HG03439 (cell line): Measurements from ENCODE around the gene TSPAN7.

Source experiments
- ATAC-seq: cut with Tn5 transposase; IDR thresholded peaks from one replicate; pipeline ENCODE4 v1.9.1; 2021; ENCODE audit warnings: mild to moderate bottlenecking, moderate library complexity; ENCODE audit not compliant: unreplicated experiment

The TSPAN7 gene

GRCh38 chrX:38643903-38644302, 82.6 kb downstream of the TSPAN7 start:
- ATAC-seq: no peak

- ATAC-seq: no peak
Observed at GRCh38 chrX:38646129-38646528, 84.8 kb downstream of the TSPAN7 start.

GRCh38 chrX:38649221-38649620, 87.9 kb downstream of the TSPAN7 start:
- no peak for ATAC-seq

DNA sequence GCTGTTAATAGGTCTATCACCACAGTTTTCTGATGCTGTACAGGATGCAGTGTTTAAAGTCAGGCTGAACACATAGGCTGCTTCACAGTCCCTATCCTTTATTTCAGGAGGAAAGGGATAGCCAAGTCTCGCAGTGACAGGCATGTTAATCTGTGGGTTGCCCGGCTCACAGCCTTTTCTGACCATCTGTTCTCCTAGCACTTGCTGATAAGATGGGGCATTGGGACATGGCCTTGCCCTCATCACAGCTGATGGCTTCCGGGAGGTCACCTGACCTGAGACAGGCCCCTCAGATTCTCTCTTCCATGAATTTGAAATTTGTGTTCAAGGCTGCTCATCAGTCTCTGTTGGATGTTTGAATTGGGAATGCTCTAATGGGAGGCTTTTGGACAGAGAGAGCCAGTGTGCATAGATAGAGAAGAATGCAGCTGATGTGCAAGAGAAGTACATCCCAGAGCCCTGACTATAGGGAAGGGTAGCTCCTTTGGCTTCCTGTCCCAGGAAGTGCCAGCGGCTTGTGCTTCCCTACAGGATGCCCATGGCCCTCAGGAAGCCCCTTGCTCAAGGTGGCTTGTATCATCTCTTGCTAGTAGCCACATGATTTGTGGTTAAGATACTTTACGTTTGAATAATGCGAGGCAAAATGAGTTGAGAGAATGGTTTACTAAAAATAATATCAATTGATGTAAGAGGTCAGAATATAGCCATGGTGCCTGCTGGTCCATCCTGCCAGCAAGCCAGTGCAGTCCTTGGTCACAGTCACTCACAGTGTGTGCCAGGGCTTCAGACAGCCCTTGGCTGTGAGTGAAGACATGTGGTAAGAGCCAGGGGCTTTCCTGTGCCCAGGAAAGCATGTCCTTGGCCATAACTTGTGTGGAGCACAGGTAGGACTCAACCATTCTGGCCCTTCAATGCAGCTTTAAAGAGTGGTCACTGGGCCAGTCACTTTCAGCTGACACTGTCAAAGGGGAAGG, 88.6 kb downstream of the TSPAN7 start:
- ATAC-seq: no peak

- no peak for ATAC-seq
Observed at GRCh38 chrX:38651625-38652601, 90.6 kb downstream of the TSPAN7 start.

GRCh38 chrX:38652934-38653442, 91.6 kb downstream of the TSPAN7 start:
- ATAC-seq: no peak

DNA sequence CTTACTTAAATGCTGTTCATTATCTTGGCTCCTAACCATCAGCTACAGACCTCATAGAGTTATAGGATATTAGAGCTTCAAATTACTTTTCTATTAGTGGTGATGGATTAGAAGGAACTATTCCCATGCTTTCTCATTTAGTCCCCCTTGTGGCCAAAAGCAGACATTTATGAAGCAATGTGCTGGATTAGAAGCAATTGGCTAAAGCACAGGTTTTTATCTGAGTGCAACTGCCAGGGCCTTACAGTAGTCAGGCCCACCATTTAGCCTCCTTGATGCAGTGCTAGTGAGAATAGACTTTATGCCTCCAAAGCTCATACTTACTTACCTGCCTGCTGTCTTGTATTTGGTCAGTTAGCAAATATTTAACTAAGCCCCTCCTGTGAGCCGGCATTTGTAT, 93.0 kb downstream of the TSPAN7 start:
- no peak for ATAC-seq

GRCh38 chrX:38656350-38656915, 95.1 kb downstream of the TSPAN7 start:
- no peak for ATAC-seq

GRCh38 chrX:38657562-38657961, 96.2 kb downstream of the TSPAN7 start:
- ATAC-seq: no peak

DNA sequence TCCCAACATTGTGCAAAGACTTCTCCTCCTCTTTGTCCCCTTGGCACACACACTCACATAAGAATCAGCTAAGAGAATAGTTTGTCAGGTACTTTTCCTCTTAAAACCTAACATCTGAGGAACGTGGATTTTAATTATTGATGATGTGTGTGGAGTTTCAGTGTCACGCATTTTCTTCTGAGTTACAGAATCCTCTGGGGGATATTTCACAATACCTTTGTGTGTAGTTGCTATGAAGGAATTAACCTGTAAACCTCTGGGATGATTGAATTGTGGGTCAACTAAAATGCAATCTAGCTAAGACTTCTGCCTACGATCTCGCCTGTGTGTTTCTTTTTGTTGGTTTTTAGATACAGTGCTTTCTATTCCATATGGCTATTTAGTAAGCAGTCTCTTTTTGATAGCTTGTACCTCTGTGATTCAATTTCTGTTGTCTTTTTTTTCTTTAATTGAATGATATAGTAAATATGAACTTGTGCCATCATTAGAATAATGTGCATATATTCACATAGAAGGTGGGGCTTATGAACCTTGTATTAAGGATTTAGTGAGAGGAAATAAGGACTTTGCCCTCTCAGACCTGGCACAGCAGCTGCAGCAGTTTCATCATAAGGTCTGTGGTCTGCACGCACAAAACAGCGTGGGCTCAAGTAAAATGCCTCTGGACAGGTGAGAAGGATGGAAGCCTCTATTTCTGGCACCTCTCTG, 99.2 kb downstream of the TSPAN7 start:
- ATAC-seq: no peak

GRCh38 chrX:38661103-38661441, 99.7 kb downstream of the TSPAN7 start:
- no peak for ATAC-seq

GRCh38 chrX:38661561-38661960, 100.2 kb downstream of the TSPAN7 start:
- no peak for ATAC-seq

GRCh38 chrX:38662640-38663039, 101.3 kb downstream of the TSPAN7 start:
- no peak for ATAC-seq

DNA sequence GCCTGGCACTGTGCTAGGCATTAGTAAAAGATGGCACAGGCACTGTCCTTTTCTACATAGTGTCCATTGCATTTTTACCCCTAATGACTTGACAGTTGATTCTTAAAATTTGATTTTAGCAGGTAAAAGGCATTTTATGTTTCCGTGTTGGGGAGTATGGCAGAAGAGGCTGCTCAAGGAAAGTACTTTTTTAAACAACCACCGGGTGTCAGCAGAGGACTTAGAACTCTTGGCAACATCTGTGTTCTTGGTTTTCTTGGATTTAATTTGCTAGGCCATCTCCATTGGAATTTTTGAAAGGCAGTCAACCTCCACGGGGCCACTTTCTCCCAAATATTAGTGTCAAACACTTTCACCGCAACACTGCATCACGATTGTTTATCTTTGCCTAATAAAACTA, 102.9 kb downstream of the TSPAN7 start:
- no peak for ATAC-seq

DNA sequence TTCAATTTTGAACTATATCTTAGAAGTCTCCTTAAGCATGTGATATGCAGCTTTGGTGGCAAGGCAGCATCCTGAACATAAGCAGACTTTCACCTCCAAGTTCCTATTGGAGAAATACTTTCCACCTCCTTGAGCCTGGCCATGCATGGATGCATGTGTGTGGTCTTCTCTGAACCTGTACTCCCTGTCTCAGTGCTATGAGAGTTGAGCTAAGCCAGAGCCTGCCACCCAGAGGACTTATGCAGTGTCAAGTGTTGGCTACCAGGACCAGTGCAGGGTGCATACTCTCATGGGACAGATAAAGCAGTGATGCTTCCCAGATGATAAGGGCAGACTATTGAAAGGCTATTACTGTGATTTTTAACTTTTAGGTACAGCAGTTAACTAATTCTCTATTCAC, 105.6 kb downstream of the TSPAN7 start:
- no peak for ATAC-seq

DNA sequence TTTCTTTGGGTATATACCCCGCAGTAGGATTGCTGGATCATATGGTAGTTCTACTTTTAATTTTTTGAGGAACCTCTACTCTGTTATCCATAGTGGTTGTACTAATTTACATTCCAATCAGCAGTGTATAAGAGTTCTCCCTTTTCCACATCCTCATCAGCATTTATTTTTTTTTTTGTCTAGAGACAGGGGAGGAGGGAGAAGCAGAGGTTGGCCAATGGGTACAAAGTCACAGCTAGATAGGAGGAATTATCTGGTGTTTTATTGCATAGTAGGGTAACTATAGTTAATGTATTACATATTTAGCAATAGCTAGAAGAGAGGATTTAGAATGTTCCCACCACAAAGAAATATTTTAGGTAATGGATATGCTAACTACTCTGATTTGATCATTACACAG, 107.4 kb downstream of the TSPAN7 start:
- no peak for ATAC-seq

GRCh38 chrX:38669428-38669827, 108.1 kb downstream of the TSPAN7 start:
- no peak for ATAC-seq

DNA sequence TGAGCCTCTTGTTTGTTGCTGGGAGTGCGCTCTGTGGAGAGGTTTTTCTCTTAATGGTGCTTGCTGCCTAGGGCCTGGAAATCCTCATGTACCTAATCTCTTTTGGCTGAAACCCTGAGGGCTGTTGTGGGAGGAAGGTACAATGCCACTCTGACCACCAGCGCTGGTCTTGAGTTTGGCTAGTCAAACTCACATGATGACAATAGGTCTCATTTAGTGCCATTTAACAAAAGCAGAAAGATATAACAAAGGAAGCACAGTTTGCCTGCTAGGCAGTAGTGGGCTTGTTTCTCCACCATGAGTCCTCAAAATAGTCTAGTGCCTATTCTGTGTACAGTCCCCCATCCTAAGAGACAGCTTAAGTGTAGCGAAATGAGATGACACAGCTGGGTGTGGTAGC, 111.3 kb downstream of the TSPAN7 start:
- ATAC-seq: no peak

- no peak for ATAC-seq
Observed at GRCh38 chrX:38675856-38676255, 114.5 kb downstream of the TSPAN7 start.

GRCh38 chrX:38678183-38678582, 116.8 kb downstream of the TSPAN7 start:
- ATAC-seq: no peak
